Measurements from ENCODE around the gene RRN3.
"Not testable (repeated sequence)": the region's sequence is repeated elsewhere in the genome, so short reads cannot be mapped to it uniquely, and the experiment has no call there.

The RRN3 gene

GRCh38 chr16:15130943-15131700 lies 37.0 kb upstream of the RRN3 start:
- H3K79me1 ChIP-seq (ENCODE audit: low read depth, low read length); H3K27ac ChIP-seq (replicated peaks; ENCODE audit: low read length); H2AFZ ChIP-seq (ENCODE audit: low read length); H3K4me3 ChIP-seq (ENCODE audit: low read length in 2 of 2); H3K18ac ChIP-seq (ENCODE audit: low read length); H2AK5ac ChIP-seq (ENCODE audit: low read depth, low read length); H3K9me3 ChIP-seq (replicated peaks in 1 of 2; ENCODE audit: control insufficient read depth in 2 of 2, insufficient read depth in 1 of 2, low read depth in 1 of 2, low read length in 2 of 2); H2BK5ac ChIP-seq (ENCODE audit: low read length); H2BK12ac ChIP-seq (ENCODE audit: low read length); H4K8ac ChIP-seq (ENCODE audit: low read depth, low read length); H2BK15ac ChIP-seq (ENCODE audit: low read length); H4K91ac ChIP-seq (ENCODE audit: low read depth, low read length, poor library complexity); H3K23ac ChIP-seq (ENCODE audit: low read depth, low read length, poor library complexity); H3K36me3 ChIP-seq (replicated peaks in 1 of 2; ENCODE audit: control insufficient read depth in 2 of 2, insufficient read depth in 2 of 2, low read length in 2 of 2); H3K4ac ChIP-seq (ENCODE audit: low read length); H3K4me1 ChIP-seq (ENCODE audit: control insufficient read depth in 2 of 2, insufficient read depth in 1 of 2, low read depth in 1 of 2, low read length in 2 of 2); H3K9ac ChIP-seq (ENCODE audit: low read depth, low read length, poor library complexity); H3K27me3 ChIP-seq (ENCODE audit: control insufficient read depth in 3 of 3, insufficient read depth in 3 of 3, low read depth in 1 of 3, low read length in 3 of 3); H2BK120ac ChIP-seq (ENCODE audit: low read depth, low read length); H3K4me2 ChIP-seq (ENCODE audit: insufficient read depth, low read length, poor library complexity, severe bottlenecking); H3K14ac ChIP-seq (ENCODE audit: low read length); DNase-seq (ENCODE audit: low spot score): not testable (repeated sequence)
- WGBS, 2 donors (ENCODE audit: extremely low coverage in 2 of 2, insufficient read length in 2 of 2, insufficient replicate concordance in 1 of 2) = no CpG with 5 or more reads among the region's 51 CpGs

DNA sequence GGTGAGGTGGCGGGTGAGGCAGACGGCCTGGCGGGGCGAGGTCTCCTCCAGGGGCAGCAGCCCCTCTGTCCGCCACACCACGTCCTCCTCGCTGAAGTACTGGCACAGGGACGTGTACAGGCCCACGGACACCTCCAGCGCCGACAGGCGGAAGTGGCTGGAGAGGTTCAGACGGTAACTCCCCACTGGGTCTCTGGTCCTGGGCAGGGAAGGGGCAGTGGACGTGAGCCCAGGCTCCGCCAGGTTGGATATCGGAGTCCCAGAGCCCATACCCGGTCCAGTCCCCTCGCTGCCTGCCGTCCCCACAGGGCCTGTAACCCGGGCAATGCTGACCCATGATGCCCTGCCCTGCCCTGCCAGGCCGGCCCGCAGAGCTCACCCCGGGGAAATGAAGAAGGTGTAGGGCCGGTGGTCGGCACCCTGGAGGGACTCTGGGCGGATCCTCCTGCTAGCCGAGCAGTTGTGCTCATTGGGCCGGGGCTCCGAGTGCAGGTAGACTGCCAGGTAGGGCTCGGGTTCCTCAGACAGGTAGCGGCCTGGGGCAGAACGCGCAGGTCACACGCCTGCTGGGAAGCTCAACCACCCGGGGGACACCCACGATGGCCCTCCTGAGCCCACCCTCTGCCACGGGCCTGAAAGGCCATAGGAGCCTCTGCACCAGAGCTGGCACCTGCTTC lies 36.3 kb upstream of the RRN3 start:
- H2BK15ac ChIP-seq (ENCODE audit: low read length); H3K18ac ChIP-seq (ENCODE audit: low read length); H3K23ac ChIP-seq (ENCODE audit: low read depth, low read length, poor library complexity); H4K91ac ChIP-seq (ENCODE audit: low read depth, low read length, poor library complexity); H3K27ac ChIP-seq (replicated peaks; ENCODE audit: low read length); H3K79me1 ChIP-seq (ENCODE audit: low read depth, low read length); H3K9me3 ChIP-seq (replicated peaks in 1 of 2; ENCODE audit: control insufficient read depth in 2 of 2, insufficient read depth in 1 of 2, low read depth in 1 of 2, low read length in 2 of 2); H2BK12ac ChIP-seq (ENCODE audit: low read length); H4K8ac ChIP-seq (ENCODE audit: low read depth, low read length); H2BK5ac ChIP-seq (ENCODE audit: low read length); H3K36me3 ChIP-seq (replicated peaks in 1 of 2; ENCODE audit: control insufficient read depth in 2 of 2, insufficient read depth in 2 of 2, low read length in 2 of 2); H2AK5ac ChIP-seq (ENCODE audit: low read depth, low read length); H3K4me2 ChIP-seq (ENCODE audit: insufficient read depth, low read length, poor library complexity, severe bottlenecking); H3K27me3 ChIP-seq (ENCODE audit: control insufficient read depth in 3 of 3, insufficient read depth in 3 of 3, low read depth in 1 of 3, low read length in 3 of 3); H3K4me1 ChIP-seq (ENCODE audit: control insufficient read depth in 2 of 2, insufficient read depth in 1 of 2, low read depth in 1 of 2, low read length in 2 of 2); H3K4me3 ChIP-seq (ENCODE audit: low read length in 2 of 2); H2AFZ ChIP-seq (ENCODE audit: low read length); H3K9ac ChIP-seq (ENCODE audit: low read depth, low read length, poor library complexity); H3K4ac ChIP-seq (ENCODE audit: low read length); H3K14ac ChIP-seq (ENCODE audit: low read length); H2BK120ac ChIP-seq (ENCODE audit: low read depth, low read length); DNase-seq (ENCODE audit: low spot score): not testable (repeated sequence)
- WGBS, 2 donors (ENCODE audit: extremely low coverage in 2 of 2, insufficient read length in 2 of 2, insufficient replicate concordance in 1 of 2) = no CpG with 5 or more reads among the region's 37 CpGs

DNA sequence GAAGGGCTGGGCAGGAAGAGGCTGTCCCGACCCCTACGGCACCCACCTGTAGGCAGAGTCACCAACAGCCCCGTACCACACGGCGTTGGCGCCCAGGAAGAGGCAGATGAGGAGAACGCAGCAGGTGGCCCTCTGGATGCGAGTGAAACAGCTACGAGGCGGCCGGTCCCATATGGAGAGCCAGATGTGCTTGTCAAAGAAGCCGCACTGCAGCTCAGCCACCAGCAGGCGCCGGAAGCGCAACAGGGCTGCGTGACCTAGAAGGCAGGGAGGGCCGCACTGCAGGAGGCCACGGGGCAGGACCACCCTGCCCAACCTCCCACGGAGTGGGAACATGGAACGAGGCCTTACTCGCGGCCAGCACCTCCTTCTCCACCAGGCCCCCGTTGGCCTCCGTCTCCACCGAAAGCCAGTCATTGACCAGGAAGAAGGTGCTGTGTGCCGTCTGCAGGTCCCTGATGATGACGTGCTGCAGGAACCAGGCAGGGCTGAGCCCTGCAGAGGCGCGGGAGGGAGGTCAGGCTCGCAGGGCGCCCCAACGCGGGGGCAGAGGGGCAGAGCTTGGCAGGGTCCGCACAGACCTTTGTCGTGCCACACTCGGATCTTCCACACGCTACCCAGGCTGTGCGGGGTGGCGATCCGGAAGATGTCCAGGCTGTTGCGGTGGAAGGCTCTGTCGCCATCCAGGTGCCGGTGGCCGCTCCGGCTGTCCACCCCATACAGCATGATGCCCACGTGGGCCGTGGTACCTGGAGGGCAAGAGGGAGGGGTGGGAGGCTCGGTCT lies 33.8 kb upstream of the RRN3 start:
- H3K9ac ChIP-seq (ENCODE audit: low read depth, low read length, poor library complexity); H3K9me3 ChIP-seq (replicated peaks in 1 of 2; ENCODE audit: control insufficient read depth in 2 of 2, insufficient read depth in 1 of 2, low read depth in 1 of 2, low read length in 2 of 2); H3K14ac ChIP-seq (ENCODE audit: low read length); H3K4me3 ChIP-seq (ENCODE audit: low read length in 2 of 2); H3K27me3 ChIP-seq (ENCODE audit: control insufficient read depth in 3 of 3, insufficient read depth in 3 of 3, low read depth in 1 of 3, low read length in 3 of 3); H3K27ac ChIP-seq (replicated peaks; ENCODE audit: low read length); H2BK12ac ChIP-seq (ENCODE audit: low read length); H3K23ac ChIP-seq (ENCODE audit: low read depth, low read length, poor library complexity); H4K8ac ChIP-seq (ENCODE audit: low read depth, low read length); H2AK5ac ChIP-seq (ENCODE audit: low read depth, low read length); H3K4me1 ChIP-seq (ENCODE audit: control insufficient read depth in 2 of 2, insufficient read depth in 1 of 2, low read depth in 1 of 2, low read length in 2 of 2); H3K4ac ChIP-seq (ENCODE audit: low read length); H3K36me3 ChIP-seq (replicated peaks in 1 of 2; ENCODE audit: control insufficient read depth in 2 of 2, insufficient read depth in 2 of 2, low read length in 2 of 2); H2BK15ac ChIP-seq (ENCODE audit: low read length); DNase-seq (ENCODE audit: low spot score); H2BK120ac ChIP-seq (ENCODE audit: low read depth, low read length); H2AFZ ChIP-seq (ENCODE audit: low read length); H4K91ac ChIP-seq (ENCODE audit: low read depth, low read length, poor library complexity); H3K18ac ChIP-seq (ENCODE audit: low read length); H2BK5ac ChIP-seq (ENCODE audit: low read length); H3K4me2 ChIP-seq (ENCODE audit: insufficient read depth, low read length, poor library complexity, severe bottlenecking); H3K79me1 ChIP-seq (ENCODE audit: low read depth, low read length): not testable (repeated sequence)
- no CpG with 5 or more reads among the region's 48 CpGs for whole genome bisulfite sequencing, 2 donors (ENCODE audit: extremely low coverage in 2 of 2, insufficient read length in 2 of 2, insufficient replicate concordance in 1 of 2)

Measured in neuronal stem cell (in vitro differentiated cells).